Testis (tissue), 2 donors: ENCODE results near the gene MIA.

ENCODE experiments used
- CTCF ChIP-seq, 3 experiments: fragments of 450-650 bp in 2 of 3; fragments of 200-600 bp in 1 of 3; sonication (generic) in 1 of 3; IDR thresholded peaks; one replicate each; pipeline ENCODE4 v1.5.1; 2016 to 2019; ENCODE audit warnings: antibody characterized with exemption in 3 of 3, mild to moderate bottlenecking in 2 of 3, moderate library complexity in 1 of 3
- POLR2A ChIP-seq: fragments of 450-650 bp; IDR thresholded peaks from one replicate; pipeline ENCODE4 v1.6.1; 2017; ENCODE audit warnings: antibody characterized with exemption, mild to moderate bottlenecking, moderate library complexity

DNA sequence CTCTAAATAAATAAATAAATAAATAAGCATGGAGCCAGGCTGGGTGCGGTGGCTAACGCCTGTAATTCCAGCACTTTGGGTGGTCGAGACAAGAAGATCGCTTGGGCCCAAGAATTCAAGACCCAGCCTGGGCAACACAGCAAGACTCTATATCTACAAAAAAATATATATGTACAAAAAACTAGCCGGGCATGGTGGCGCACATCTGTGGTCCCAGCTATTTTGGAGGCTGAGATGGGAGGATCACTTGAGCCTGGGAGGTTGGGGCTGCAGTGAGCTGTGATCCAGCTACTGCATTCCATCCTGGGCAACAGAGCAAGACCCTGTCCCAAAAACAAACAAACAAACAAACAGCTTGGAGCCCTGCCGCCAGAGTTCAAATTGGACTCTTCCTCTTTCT lies 27.8 kb upstream of the MIA start:
- TF ChIP-seq CTCF (IDR thresholded peaks at IDR 0.05) (no peak), POLR2A (no peak)
